ENCODE measurements around the gene CYP24A1. TPM values are rescaled to one million over a fixed set of nuclear protein-coding genes. Genes with fewer than 3 reads are reported as not detected.

The CYP24A1 gene
- polyA plus RNA-seq, 3 donors, result 0.81 to 4.1 (median 1.4) TPM

GRCh38 chr20:54156981-54157835, 16.6 kb downstream of the CYP24A1 start:
- DNase-seq, result no peak

- DNase-seq, result no peak
Observed at GRCh38 chr20:54156522-54156921, 17.3 kb downstream of the CYP24A1 start.

DNA sequence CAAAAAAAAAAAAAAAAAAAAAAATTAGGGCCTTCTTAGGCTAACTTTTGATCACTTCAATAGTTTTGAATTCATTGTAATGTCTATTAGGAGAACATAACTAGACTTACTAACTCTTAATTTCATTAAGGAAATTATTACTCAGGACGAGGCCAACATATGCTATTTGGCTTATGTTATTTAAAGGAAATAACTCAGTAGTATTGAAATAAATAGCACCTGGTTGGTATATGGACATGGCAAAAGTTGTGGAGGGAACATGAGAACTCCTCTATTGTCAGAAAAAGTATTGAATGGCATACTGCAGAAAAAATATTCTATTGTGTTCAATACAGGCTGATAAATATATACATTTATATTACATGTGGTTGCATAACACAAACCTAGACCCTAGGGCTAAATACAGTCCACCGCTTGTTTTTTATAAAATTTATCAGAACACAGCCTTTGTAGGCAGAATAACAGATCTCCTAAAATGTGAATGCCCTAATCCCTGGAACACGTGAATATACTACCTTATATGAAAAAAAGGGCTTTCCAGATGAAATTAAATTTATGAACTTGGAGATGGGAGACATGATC, 18.0 kb downstream of the CYP24A1 start:
- DNase-seq, result no peak

DNA sequence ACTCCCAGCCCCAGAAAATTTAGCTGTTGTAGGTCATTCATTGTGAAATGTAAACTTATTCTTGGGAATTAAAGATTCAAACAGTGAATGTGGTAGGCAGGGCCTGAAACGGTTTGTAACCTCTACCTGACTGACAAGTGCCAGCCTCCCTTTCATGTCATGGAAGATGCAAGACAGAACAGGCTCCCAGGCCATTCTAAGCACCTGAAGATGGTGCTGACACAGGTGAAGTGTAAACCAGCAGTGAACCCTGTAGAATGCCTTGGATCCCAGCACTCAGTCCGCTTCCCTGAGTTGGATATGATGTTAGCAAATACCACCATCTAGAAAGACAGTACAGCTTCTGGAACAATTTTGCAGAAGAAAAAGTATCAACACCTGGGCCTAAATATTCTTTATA, 19.3 kb downstream of the CYP24A1 start:
- DNase-seq, result no peak

- DNase-seq, result no peak
Observed at GRCh38 chr20:54153847-54154246, 19.9 kb downstream of the CYP24A1 start.

DNA sequence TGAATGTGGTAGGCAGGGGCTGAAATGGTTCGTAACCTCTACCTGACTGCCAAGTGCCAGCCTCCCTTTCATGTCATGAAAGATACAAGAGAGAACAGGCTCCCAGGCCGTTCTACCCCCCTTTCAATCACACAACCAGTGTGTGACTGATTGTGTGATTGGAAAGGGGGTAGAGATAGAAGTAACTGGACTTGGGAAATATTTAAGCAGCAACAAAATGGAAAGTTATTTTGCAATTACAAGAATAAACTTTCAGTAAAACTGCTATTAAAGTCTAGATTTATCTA, 20.8 kb downstream of the CYP24A1 start:
- no peak for DNase-seq

GRCh38 chr20:54152227-54153040, 21.4 kb downstream of the CYP24A1 start:
- no peak for DNase-seq

GRCh38 chr20:54151511-54152226, 22.1 kb downstream of the CYP24A1 start:
- DNase-seq, result no peak

GRCh38 chr20:54151075-54151439, 22.7 kb downstream of the CYP24A1 start:
- no peak for DNase-seq

DNA sequence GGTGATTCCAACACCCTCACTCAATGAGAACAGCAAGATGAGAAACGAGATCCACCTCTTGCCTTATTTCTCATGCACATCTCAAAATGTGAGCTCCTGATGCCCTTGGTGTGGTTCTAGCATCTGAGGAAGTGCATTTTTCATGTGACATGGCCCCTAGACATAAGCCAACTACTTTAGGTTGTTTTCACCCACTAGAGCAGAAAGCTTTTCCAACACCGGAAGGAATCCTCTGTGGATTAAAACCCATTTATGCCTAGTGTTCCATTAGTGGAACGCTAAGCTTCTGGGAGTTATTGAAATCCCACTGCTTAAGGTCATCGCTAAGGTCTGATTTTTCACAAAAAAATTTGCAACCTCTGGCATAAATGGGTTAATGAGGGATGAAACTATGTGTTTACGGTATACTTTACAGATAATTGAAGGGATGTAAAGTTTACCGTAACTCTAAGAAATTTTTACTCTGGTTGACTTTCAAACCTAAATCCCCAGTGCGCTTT, 24.0 kb downstream of the CYP24A1 start:
- DNase-seq, result no peak

DNA sequence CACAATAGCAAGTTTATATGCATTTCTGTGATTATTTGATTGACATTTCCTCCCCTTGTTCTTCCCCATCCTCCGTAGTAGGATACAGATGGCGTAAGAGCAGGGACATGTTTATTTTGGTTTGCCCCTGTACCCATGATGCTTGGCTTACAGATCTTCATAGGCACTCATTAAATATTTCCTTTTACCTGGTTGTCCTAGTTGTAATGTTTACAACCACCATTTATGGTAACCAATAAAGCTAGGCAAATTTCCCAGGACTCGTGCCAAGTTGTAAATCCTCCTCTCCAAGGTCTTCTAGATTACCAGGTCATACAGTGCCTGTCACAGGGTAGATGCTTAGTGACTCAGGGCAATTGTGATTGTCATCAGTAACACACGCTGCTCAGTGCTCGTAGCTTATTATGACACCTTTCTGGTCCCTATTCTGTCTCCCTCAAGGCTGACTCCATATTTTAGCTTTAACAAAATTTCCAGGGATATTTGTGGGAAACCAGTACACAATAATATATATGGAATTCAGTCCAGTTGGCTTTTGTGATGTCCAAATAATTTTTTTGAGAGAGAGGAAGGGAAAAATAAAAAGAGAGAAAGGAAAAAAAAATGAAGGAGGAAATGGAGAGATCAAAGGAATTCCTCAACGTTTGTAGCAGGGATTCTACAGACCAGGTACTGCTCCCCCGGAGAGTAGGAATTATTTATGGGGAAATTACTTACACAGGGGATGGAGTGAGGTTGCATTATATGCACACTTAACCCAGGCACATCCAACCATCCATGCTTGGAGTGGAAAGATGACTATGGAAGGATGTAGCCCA, 24.6 kb downstream of the CYP24A1 start:
- DNase-seq, result no peak

- DNase-seq, result no peak
Observed at GRCh38 chr20:54146672-54147071, 27.1 kb downstream of the CYP24A1 start.

- no peak for DNase-seq
Observed at GRCh38 chr20:54144847-54145414, 28.9 kb downstream of the CYP24A1 start.

DNA sequence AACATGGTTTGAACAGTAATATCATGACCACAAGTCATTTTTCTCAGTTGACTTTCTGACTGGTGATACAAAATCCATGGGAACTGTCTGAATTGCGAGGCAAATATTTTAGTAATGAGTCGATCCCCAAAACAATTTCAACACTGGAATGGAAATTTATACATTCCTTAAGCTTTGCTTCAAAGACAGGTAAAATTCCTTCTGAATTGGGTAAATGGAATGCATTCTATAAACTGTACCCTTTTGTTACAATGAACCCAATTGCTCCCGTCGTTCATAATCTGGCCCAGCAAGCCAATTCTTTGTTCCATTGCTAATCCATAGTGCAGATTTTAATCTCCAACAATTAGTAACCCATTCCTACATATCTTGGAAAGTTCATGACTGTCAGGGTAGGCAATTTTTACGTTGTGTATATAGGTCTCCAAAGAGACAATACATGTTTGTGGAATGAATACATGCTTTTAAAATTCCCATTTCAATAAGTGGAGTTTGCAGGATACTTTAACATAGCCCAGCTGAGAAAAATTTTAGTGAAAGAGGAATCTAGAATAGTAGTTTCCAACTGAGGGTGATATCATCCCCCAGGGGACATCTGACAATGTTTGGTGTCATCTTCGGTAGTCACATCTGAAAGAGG, 32.7 kb downstream of the CYP24A1 start:
- no peak for DNase-seq

- DNase-seq, result no peak
Observed at GRCh38 chr20:54140486-54140885, 33.3 kb downstream of the CYP24A1 start.

- no peak for DNase-seq
Observed at GRCh38 chr20:54140067-54140466, 33.7 kb downstream of the CYP24A1 start.

- no peak for DNase-seq
Observed at GRCh38 chr20:54139188-54139587, 34.6 kb downstream of the CYP24A1 start.

DNA sequence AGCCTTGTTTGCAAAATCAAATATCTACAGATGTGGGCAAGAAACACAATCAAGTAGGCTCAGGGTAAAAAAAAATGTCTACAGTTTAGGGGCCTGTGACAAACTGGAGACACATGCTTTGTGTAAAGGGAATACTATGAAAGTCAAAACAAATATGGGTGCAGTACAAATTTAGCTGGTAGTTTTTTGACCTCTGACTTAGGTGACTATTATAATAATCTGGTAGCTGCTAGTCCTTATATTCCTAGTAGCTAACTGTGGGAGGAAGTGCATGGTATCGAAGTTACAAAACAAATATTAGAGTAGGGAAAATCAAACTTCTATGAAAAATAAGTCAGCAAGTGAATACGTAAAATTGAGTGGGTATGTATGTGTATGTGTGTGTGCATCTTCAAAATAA, 35.4 kb downstream of the CYP24A1 start:
- DNase-seq, result no peak

DNA sequence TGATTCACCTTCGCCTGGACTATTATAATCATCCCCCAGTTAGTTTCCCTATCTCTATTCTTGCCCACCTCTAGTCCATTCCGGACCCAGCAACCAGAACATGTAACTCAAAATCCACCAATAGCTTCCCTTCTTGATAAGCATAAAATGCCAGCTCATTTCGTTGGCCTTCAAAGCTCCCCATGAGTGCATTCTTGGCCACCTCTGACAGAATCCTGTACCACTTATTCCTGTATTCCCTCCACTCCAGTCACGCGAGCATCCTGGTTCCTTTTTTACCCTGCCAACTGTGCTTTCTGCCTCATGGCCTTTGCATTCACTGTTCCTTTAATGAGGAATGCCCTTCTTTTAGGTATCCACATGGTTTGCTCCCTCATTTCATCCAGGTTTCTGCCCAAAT, 36.7 kb downstream of the CYP24A1 start:
- no peak for DNase-seq

- DNase-seq, result no peak
Observed at GRCh38 chr20:54134445-54135220, 39.2 kb downstream of the CYP24A1 start.
